ENCODE data around the gene EVL. TPM values are rescaled to one million over a fixed set of nuclear protein-coding genes. Genes with fewer than 3 reads are reported as not detected.

The EVL gene
- total and polyA plus RNA-seq, 2 donors (not counting 3 experiments of a cell fraction or from before 2014, with no cell fraction given): 34.6 to 62.5 TPM

- no peaks in the 10 kb centered on the region for H3K79me2 ChIP-seq (ENCODE audit: control insufficient read depth, insufficient read depth, low read length)
- BruUV-seq (replicated peaks): no TSS peak
- intact Hi-C loops (cut with micrococcal nuclease): no loop called here
- no peak overlapping the region for H2AFZ ChIP-seq (ENCODE audit: low read depth, low read length)
- TF ChIP-seq MYC (IDR thresholded peaks at IDR 0.05; ENCODE audit: low read depth, low read length) (no peak), GATA2 (IDR thresholded peaks at IDR 0.05; ENCODE audit: insufficient read depth, insufficient read length, low read depth, low read length) (no peak), POLR2AphosphoS5 (IDR thresholded peaks at IDR 0.05; ENCODE audit: insufficient read depth, low read depth, low read length) (no peak), CTCF (IDR thresholded peaks at IDR 0.05; ENCODE audit: extremely low read depth in 1 of 2, insufficient read depth in 1 of 2, low read depth in 1 of 2, low read length in 2 of 2) (no peak), MAX (IDR thresholded peaks at IDR 0.05; ENCODE audit: insufficient read depth, insufficient read length) (no peak), FOS (IDR thresholded peaks at IDR 0.05; ENCODE audit: borderline replicate concordance, insufficient read depth, low read length) (no peak), EZH2 (IDR thresholded peaks at IDR 0.05; ENCODE audit: borderline replicate concordance, low read depth, low read length, severe bottlenecking) (no peak), JUN (IDR thresholded peaks at IDR 0.05; ENCODE audit: borderline replicate concordance, insufficient read depth, insufficient read length, low read depth) (no peak), POLR2A (IDR thresholded peaks at IDR 0.05; ENCODE audit: low read depth, low read length) (no peak)
- CTCF ChIA-PET: interaction anchor here (2.0 to 3.7 kb wide), 2 partner anchors 9 to 10 kb away, joined by 6 to 19 read pairs; no protein-coding TSS in a partner anchor
- H3K4me1 ChIP-seq (ENCODE audit: control insufficient read depth, extremely low read depth, insufficient read depth, low read length): no peaks in the 10 kb centered on the region
- dilution Hi-C loops (cut with MboI; ENCODE audit: extremely low pct_ligation_motif_present, low sequenced_read_pairs): no loop called here
- no peak overlapping the region for H3K9ac ChIP-seq (replicated peaks; ENCODE audit: extremely low read depth, insufficient read depth, low read length)
- H4K20me1 ChIP-seq (replicated peaks; ENCODE audit: control insufficient read depth, extremely low read depth, insufficient read depth, low read length): no peaks in the 10 kb centered on the region
- POLR2A ChIA-PET: no interaction called here
- H3K4me3 ChIP-seq (replicated peaks in 1 of 3; ENCODE audit: insufficient read depth in 1 of 3, low read depth in 1 of 3, low read length in 3 of 3): no peak overlapping the region
- no peaks in the 10 kb centered on the region for H3K36me3 ChIP-seq (ENCODE audit: control insufficient read depth in 2 of 2, extremely low read depth in 1 of 2, insufficient read depth in 2 of 2, low read length in 2 of 2)
- no peaks in the 10 kb centered on the region for H3K9me1 ChIP-seq (replicated peaks; ENCODE audit: control insufficient read depth, extremely low read depth, insufficient read depth, low read length)
- H3K4me2 ChIP-seq (ENCODE audit: insufficient read depth, low read length): no peak overlapping the region
- no peak overlapping the region for H3K27ac ChIP-seq (ENCODE audit: insufficient read depth, low read depth, low read length)
- H3K27me3 ChIP-seq (ENCODE audit: control insufficient read depth in 2 of 2, insufficient read depth in 2 of 2, low read length in 2 of 2): no peaks in the 10 kb centered on the region
- FAIRE-seq: no peak
- DNase-seq (ENCODE audit: low read depth, low spot score): no peak
- H3K9me3 ChIP-seq (replicated peaks; ENCODE audit: control insufficient read depth, insufficient read depth, low read length): no peaks in the 10 kb centered on the region
Observed at GRCh38 chr14:100152091-100152490, 86.9 kb downstream of the EVL start.

All from endothelial cell of umbilical vein (primary cell).